ENCODE measurements around the gene CHRNA4.

CHRNA4 gene

GRCh38 chr20:63331741-63332400 is 29.3 kb downstream of the CHRNA4 start:
- DNase-seq: no peak

- DNase-seq: no peak
Observed at GRCh38 chr20:63330940-63331339, 30.2 kb downstream of the CHRNA4 start.

GRCh38 chr20:63330084-63330760 is 30.9 kb downstream of the CHRNA4 start:
- DNase-seq: no peak

GRCh38 chr20:63329331-63330083 is 31.6 kb downstream of the CHRNA4 start:
- DNase-seq: no peak

- DNase-seq: no peak
Observed at GRCh38 chr20:63328718-63329275, 32.4 kb downstream of the CHRNA4 start.

- DNase-seq: no peak
Observed at GRCh38 chr20:63328026-63328700, 33.0 kb downstream of the CHRNA4 start.

- no peak for DNase-seq
Observed at GRCh38 chr20:63327231-63327745, 33.9 kb downstream of the CHRNA4 start.

- DNase-seq: no peak
Observed at GRCh38 chr20:63326314-63327230, 34.6 kb downstream of the CHRNA4 start.

GRCh38 chr20:63325554-63326313 is 35.4 kb downstream of the CHRNA4 start:
- no peak for DNase-seq

- no peak for DNase-seq
Observed at GRCh38 chr20:63325021-63325471, 36.1 kb downstream of the CHRNA4 start.

GRCh38 chr20:63323357-63323981 is 37.7 kb downstream of the CHRNA4 start:
- DNase-seq: no peak

GRCh38 chr20:63322933-63323273 is 38.2 kb downstream of the CHRNA4 start:
- no peak for DNase-seq

GRCh38 chr20:63322146-63322932 is 38.8 kb downstream of the CHRNA4 start:
- DNase-seq: no peak

GRCh38 chr20:63321148-63321831 is 39.9 kb downstream of the CHRNA4 start:
- DNase-seq: no peak

GRCh38 chr20:63320616-63321147 is 40.5 kb downstream of the CHRNA4 start:
- DNase-seq: no peak

GRCh38 chr20:63320041-63320511 is 41.1 kb downstream of the CHRNA4 start:
- no peak for DNase-seq

- no peak for DNase-seq
Observed at GRCh38 chr20:63319164-63320040, 41.7 kb downstream of the CHRNA4 start.
